ENCODE measurements around the gene TEPSIN. TPM values are rescaled to one million over a fixed set of nuclear protein-coding genes. Genes with fewer than 3 reads are reported as not detected.

TEPSIN gene
- total and polyA plus RNA-seq, 4 donors = 3.2 to 22.9 (median 10.7) TPM

DNA sequence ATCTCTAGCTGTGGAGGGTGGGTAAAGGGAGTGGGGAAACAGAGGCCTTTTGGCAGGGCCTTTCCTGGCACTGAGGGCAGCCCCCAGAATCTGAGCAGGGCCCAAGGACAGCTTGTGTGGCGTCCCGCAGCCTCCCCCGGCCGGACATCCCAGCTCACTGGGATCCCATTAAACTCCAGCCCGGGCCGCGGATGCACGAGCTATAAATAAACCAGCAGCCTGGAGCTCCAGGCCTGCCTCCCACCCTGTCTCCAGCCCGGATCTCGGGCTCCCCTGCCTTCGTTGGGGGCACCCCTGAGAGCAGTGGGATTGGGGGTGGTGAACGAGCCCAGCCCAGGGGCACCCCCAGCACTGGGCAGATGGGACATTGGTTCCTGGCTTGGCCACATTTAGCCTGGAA lies 59.0 kb downstream of the TEPSIN start:
- no peak overlapping the region for H3K27ac ChIP-seq (ENCODE audit: low read depth in 1 of 2, low read length in 2 of 2)
- H3K9me3 ChIP-seq (ENCODE audit: control insufficient read depth in 4 of 4, low read length in 3 of 4) = no peaks in the 10 kb centered on the region
- WGBS = 77% methylated on average over 12 of the region's 12 CpGs
- H3K9ac ChIP-seq (ENCODE audit: low read depth in 1 of 2, low read length in 2 of 2) = no peak overlapping the region
- H3K27me3 ChIP-seq (ENCODE audit: control insufficient read depth in 4 of 4, insufficient read depth in 4 of 4, low read length in 3 of 4) = no peaks in the 10 kb centered on the region
- no peak for DNase-seq (ENCODE audit: low spot score)
- no peaks in the 10 kb centered on the region for H3K4me1 ChIP-seq (ENCODE audit: control insufficient read depth in 4 of 4, insufficient read depth in 4 of 4, low read length in 3 of 4)
- TF ChIP-seq FOXA2 (IDR thresholded peaks at IDR 0.05) (no peak), YY1 (IDR thresholded peaks at IDR 0.05) (no peak), TAF1 (conservative IDR thresholded peaks at IDR 0.05) (no peak), EGR1 (IDR thresholded peaks at IDR 0.05; ENCODE audit: low read depth in 2 of 2) (no peak), HNF4A (conservative IDR thresholded peaks at IDR 0.05) (no peak), HNF4G (IDR thresholded peaks at IDR 0.05) (no peak), NR2F2 (IDR thresholded peaks at IDR 0.05) (no peak), FOXA1 (IDR thresholded peaks at IDR 0.05) (no peak)
- TF ChIP-seq, protein P1, sequence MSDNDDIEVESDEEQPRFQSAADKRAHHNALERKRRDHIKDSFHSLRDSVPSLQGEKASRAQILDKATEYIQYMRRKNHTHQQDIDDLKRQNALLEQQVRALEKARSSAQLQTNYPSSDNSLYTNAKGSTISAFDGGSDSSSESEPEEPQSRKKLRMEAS (IDR thresholded peaks at IDR 0.05) = no peak
- TF ChIP-seq, protein P2, sequence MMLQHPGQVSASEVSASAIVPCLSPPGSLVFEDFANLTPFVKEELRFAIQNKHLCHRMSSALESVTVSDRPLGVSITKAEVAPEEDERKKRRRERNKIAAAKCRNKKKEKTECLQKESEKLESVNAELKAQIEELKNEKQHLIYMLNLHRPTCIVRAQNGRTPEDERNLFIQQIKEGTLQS (IDR thresholded peaks at IDR 0.05) = no peak
- TF ChIP-seq, protein P3, sequence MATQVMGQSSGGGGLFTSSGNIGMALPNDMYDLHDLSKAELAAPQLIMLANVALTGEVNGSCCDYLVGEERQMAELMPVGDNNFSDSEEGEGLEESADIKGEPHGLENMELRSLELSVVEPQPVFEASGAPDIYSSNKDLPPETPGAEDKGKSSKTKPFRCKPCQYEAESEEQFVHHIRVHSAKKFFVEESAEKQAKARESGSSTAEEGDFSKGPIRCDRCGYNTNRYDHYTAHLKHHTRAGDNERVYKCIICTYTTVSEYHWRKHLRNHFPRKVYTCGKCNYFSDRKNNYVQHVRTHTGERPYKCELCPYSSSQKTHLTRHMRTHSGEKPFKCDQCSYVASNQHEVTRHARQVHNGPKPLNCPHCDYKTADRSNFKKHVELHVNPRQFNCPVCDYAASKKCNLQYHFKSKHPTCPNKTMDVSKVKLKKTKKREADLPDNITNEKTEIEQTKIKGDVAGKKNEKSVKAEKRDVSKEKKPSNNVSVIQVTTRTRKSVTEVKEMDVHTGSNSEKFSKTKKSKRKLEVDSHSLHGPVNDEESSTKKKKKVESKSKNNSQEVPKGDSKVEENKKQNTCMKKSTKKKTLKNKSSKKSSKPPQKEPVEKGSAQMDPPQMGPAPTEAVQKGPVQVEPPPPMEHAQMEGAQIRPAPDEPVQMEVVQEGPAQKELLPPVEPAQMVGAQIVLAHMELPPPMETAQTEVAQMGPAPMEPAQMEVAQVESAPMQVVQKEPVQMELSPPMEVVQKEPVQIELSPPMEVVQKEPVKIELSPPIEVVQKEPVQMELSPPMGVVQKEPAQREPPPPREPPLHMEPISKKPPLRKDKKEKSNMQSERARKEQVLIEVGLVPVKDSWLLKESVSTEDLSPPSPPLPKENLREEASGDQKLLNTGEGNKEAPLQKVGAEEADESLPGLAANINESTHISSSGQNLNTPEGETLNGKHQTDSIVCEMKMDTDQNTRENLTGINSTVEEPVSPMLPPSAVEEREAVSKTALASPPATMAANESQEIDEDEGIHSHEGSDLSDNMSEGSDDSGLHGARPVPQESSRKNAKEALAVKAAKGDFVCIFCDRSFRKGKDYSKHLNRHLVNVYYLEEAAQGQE (IDR thresholded peaks at IDR 0.05) = no peak
- TF ChIP-seq, protein P4, sequence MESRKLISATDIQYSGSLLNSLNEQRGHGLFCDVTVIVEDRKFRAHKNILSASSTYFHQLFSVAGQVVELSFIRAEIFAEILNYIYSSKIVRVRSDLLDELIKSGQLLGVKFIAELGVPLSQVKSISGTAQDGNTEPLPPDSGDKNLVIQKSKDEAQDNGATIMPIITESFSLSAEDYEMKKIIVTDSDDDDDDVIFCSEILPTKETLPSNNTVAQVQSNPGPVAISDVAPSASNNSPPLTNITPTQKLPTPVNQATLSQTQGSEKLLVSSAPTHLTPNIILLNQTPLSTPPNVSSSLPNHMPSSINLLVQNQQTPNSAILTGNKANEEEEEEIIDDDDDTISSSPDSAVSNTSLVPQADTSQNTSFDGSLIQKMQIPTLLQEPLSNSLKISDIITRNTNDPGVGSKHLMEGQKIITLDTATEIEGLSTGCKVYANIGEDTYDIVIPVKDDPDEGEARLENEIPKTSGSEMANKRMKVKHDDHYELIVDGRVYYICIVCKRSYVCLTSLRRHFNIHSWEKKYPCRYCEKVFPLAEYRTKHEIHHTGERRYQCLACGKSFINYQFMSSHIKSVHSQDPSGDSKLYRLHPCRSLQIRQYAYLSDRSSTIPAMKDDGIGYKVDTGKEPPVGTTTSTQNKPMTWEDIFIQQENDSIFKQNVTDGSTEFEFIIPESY (IDR thresholded peaks at IDR 0.05) = no peak
- TF ChIP-seq, protein P5, sequence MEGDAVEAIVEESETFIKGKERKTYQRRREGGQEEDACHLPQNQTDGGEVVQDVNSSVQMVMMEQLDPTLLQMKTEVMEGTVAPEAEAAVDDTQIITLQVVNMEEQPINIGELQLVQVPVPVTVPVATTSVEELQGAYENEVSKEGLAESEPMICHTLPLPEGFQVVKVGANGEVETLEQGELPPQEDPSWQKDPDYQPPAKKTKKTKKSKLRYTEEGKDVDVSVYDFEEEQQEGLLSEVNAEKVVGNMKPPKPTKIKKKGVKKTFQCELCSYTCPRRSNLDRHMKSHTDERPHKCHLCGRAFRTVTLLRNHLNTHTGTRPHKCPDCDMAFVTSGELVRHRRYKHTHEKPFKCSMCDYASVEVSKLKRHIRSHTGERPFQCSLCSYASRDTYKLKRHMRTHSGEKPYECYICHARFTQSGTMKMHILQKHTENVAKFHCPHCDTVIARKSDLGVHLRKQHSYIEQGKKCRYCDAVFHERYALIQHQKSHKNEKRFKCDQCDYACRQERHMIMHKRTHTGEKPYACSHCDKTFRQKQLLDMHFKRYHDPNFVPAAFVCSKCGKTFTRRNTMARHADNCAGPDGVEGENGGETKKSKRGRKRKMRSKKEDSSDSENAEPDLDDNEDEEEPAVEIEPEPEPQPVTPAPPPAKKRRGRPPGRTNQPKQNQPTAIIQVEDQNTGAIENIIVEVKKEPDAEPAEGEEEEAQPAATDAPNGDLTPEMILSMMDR (IDR thresholded peaks at IDR 0.05; ENCODE audit: low read depth, low read length, missing input control) = no peak
- H3K4me3 ChIP-seq (ENCODE audit: low read depth in 1 of 3, low read length in 3 of 3) = no peak overlapping the region
- H3K36me3 ChIP-seq (ENCODE audit: control insufficient read depth in 4 of 4, insufficient read depth in 3 of 4, low read depth in 1 of 4, low read length in 3 of 4) = no peaks in the 10 kb centered on the region

DNA sequence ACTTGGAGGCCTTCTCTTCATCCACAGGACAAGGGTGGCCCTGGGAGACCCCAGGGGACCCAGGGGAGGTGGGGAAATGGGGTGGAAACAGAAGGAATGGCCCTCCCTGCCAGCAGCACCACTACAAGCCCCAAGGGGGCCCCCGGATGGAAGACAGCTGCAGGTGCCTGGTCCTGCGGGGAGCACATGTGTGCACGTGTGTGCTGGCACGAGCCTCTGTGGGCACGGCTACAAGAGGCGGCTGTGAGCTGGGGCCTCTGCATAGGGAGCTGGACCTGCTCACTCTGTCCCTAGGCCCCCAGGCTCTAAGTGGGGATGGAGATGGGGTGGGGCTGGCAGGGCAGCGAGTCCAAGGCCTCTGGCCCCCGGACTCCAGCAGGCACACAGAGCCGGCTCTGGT lies 59.6 kb downstream of the TEPSIN start:
- H3K27me3 ChIP-seq (ENCODE audit: control insufficient read depth in 4 of 4, insufficient read depth in 4 of 4, low read length in 3 of 4) = no peaks in the 10 kb centered on the region
- no peaks in the 10 kb centered on the region for H3K36me3 ChIP-seq (ENCODE audit: control insufficient read depth in 4 of 4, insufficient read depth in 3 of 4, low read depth in 1 of 4, low read length in 3 of 4)
- no peaks in the 10 kb centered on the region for H3K4me1 ChIP-seq (ENCODE audit: control insufficient read depth in 4 of 4, insufficient read depth in 4 of 4, low read length in 3 of 4)
- no peak for DNase-seq (ENCODE audit: low spot score)
- WGBS = 89% methylated on average over 9 of the region's 9 CpGs
- no peak overlapping the region for H3K9ac ChIP-seq (ENCODE audit: low read depth in 1 of 2, low read length in 2 of 2)
- no peaks in the 10 kb centered on the region for H3K9me3 ChIP-seq (ENCODE audit: control insufficient read depth in 4 of 4, low read length in 3 of 4)
- H3K4me3 ChIP-seq (ENCODE audit: low read depth in 1 of 3, low read length in 3 of 3) = no peak overlapping the region
- no peak overlapping the region for H3K27ac ChIP-seq (ENCODE audit: low read depth in 1 of 2, low read length in 2 of 2)
- TF ChIP-seq YY1 (IDR thresholded peaks at IDR 0.05) = no peak
- no peak for TF ChIP-seq RAD21 (IDR thresholded peaks at IDR 0.05)
- TF ChIP-seq HNF4A (conservative IDR thresholded peaks at IDR 0.05) = no peak
- TF ChIP-seq, protein P1 (IDR thresholded peaks at IDR 0.05) = no peak
- TF ChIP-seq, protein P5 (IDR thresholded peaks at IDR 0.05; ENCODE audit: low read depth, low read length, missing input control) = no peak
- no peak for TF ChIP-seq EGR1 (IDR thresholded peaks at IDR 0.05; ENCODE audit: low read depth in 2 of 2)
- no peak for TF ChIP-seq NR2F2 (IDR thresholded peaks at IDR 0.05)
- no peak for TF ChIP-seq GABPA (IDR thresholded peaks at IDR 0.05 in 1 of 2, conservative IDR thresholded peaks at IDR 0.05 in 1 of 2)
- TF ChIP-seq, protein P3 (IDR thresholded peaks at IDR 0.05) = no peak
- no peak for TF ChIP-seq JUND (IDR thresholded peaks at IDR 0.05)
- TF ChIP-seq SP1 (IDR thresholded peaks at IDR 0.05) = no peak
- TF ChIP-seq FOXA1 (IDR thresholded peaks at IDR 0.05) = no peak
- TF ChIP-seq HNF4G (IDR thresholded peaks at IDR 0.05) = no peak
